Heart right ventricle (tissue), 16 donors: Measurements from ENCODE around the gene AJM1. TPM values are rescaled to one million over a fixed set of nuclear protein-coding genes. Genes with fewer than 3 reads are reported as not detected.

Experiments
- ATAC-seq, 8 donors: fragments of 200-7000 bp; cut with Tn5 transposase; one replicate each; pipeline ENCODE4 v1.9.1; 2020; ENCODE audit warnings: mild to moderate bottlenecking in 8 of 8, moderate library complexity in 8 of 8, moderate number of reproducible peaks in 1 of 8
- DNase-seq, 2 donors: peaks; one replicate each; pipeline ENCODE4 v3.0.0-alpha.2; 2020
- H3K27ac ChIP-seq, 10 donors: fragments of 200-600 bp; sonication (generic) in 2 of 10; one replicate each; pipeline versions ENCODE4 v1.5.0 to v1.8.0; 2020 to 2022; ENCODE audit warnings: mild to moderate bottlenecking in 3 of 10
- H3K27me3 ChIP-seq, 7 donors: fragments of 200-600 bp; one replicate each; pipeline ENCODE4 v1.8.0; 2021 to 2022; ENCODE audit warnings: mild to moderate bottlenecking in 2 of 7
- H3K36me3 ChIP-seq, 9 donors: fragments of 200-600 bp; sonication (generic) in 1 of 9; one replicate each; pipeline versions ENCODE4 v1.5.0 to v1.8.0; 2020 to 2022; ENCODE audit warnings: mild to moderate bottlenecking in 2 of 9
- H3K4me1 ChIP-seq, 9 donors: fragments of 200-600 bp; sonication (generic) in 1 of 9; one replicate each; pipeline versions ENCODE4 v1.5.0 to v1.8.0; 2020 to 2022; ENCODE audit warnings: mild to moderate bottlenecking in 4 of 9
- H3K4me3 ChIP-seq, 10 donors: fragments of 200-600 bp; sonication (generic) in 2 of 10; one replicate each; pipeline versions ENCODE4 v1.5.0 to v1.8.0; 2020 to 2022; ENCODE audit warnings: mild to moderate bottlenecking in 7 of 10, moderate library complexity in 2 of 10
- H3K9me3 ChIP-seq, 11 donors: fragments of 200-600 bp in 10 of 11; sonication (generic) in 2 of 11; one replicate each; pipeline versions ENCODE4 v1.5.0 to v1.8.0; 2013 to 2022; ENCODE audit warnings: mild to moderate bottlenecking in 2 of 11, control low read depth in 1 of 11, moderate library complexity in 1 of 11
- CTCF ChIP-seq, 9 donors: fragments of 200-600 bp; sonication (generic) in 2 of 9; IDR thresholded peaks; one replicate each; pipeline versions ENCODE4 v1.5.0 to v1.8.0; 2021 to 2022; ENCODE audit warnings: antibody characterized with exemption in 9 of 9, mild to moderate bottlenecking in 5 of 9, moderate library complexity in 1 of 9
- WGBS, 2 donors: extraction: QIAGEN DNeasy Blood & Tissue Kit; methylation state at CpG; one replicate each; pipeline ENCODE4 v1.1.7; 2013; ENCODE audit warnings: inconsistent platforms in 1 of 2; 5-methylcytosine and 5-hydroxymethylcytosine counted together
- intact Hi-C, 10 donors: fragments of 100-400 bp; cut with DNase I; formaldehyde crosslinking; loops; one replicate each; pipeline versions ENCODE4 v1.11.1 to v1.14.2; 2022
- polyA plus RNA-seq, 2 donors: library from polyadenylated mRNA; stranded (reverse); fragments of 200-250 nt; gene quantifications; one replicate each; pipeline ENCODE4 v1.2.3, GENCODE V29; 2013
- total RNA-seq, 10 donors: library from RNA; stranded (reverse); fragmentation: NEBNext Ultra II Directional in 3 of 10; extraction: Animal tissue kit (Norgen Biotek cat#: 25700) in 3 of 10; gene quantifications; one replicate each; pipeline versions ENCODE4 v1.2.1 to v1.2.4, GENCODE V29; 2021 to 2023
- donor health status: Arrhythmogenic right ventricular cardiomyopathy.
- donor health status: ischemic (EF 13 %, LVEDD 7.1; RV severe dilation, severe dysfunction).
- donor health status: healthy with polysubstance abuse.
- donor health status: DM: no; HTN: yes; CAD: no.
- donor health status: DM: no; HTN: no; CAD: no.
- donor health status: ischemic (EF 25% LVEDD 6.9; RV normal size, moderate dysfunction).
- donor health status: ischemic (EF 25% LVEDD 5.7; RV mildly dilated, moderate dysfunction).
- donor health status: healthy.
- donor health status: DM: yes; HTN: yes; CAD: no.
- donor health status: Ischemic cardiomyopathy.
- donor health status: ischemic (EF 35%, LVEDD 5.7; RV mildly dilated, moderate dysfunction).
- donor health status: nonischemic (EF 11% LVEDD 7.7; RV severe dilation, severe dysfunction).
- donor health status: DM: yes; HTN: yes; CAD: no.
- donor health status: PGD.
- donor health status: ischemic (EF 29% LVEDD 5.4; RV normal size, mild dysfunction).
- donor health status: nonischemic (EF 23%, LVEDD 6.1; RV moderate dilation, normal function).

The AJM1 gene
- total and polyA plus RNA-seq, 12 donors, result 3.4 to 8.3 (median 5.9) TPM

GRCh38 chr9:136803551-136804508, 38.4 kb upstream of the AJM1 start:
- no peak for TF ChIP-seq CTCF (IDR thresholded peaks at IDR 0.05)
- DNase-seq, result no peak

DNA sequence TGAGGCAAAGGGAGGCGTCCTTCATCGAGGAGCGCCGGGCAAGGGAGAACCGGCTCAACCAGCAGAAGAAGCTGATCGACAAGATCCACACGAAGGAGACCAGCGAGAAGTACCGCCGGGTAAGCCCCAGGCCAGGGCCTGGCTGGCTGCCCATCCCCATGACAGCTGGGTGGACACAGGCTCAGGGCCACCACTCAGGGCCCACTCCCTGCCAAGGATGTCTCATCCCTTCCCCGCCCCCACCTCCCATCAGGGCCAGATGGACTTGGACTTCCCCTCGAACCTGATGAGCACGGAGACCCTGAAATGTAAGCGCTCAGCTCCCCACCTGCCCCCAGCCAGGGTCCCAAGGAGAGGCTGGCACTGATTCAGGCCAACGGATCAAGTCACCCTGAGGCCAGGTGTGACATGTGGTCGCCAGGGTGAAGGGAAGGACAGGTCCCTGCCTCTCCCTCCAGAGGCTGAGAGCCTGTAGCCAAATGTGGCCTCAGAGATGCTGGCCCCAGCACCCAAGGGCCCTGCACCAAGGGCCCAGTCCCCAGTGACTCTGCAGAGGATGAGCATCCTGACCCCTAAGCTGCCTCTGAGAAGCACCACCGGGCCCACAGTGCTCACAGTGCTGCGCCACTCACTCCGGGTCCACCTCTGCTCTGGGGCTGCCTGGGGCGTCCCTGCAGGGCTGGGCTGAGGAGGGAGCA, 37.6 kb upstream of the AJM1 start:
- Histone ChIP-seq H3K4me1 (peaks cover 5 to 48% (median 39%) of the 10 kb centered on the region in 9 donors), H3K36me3 (peaks cover 0 to 4% (median 0%) of the 10 kb centered on the region in 9 donors), H3K9me3 (no peaks in the 10 kb centered on the region), H3K27me3 (peaks cover 0 to 29% (median 20%) of the 10 kb centered on the region in 7 donors), H3K4me3 (no peak overlapping the region), H3K27ac (no peak overlapping the region)
- intact Hi-C loops, result loop anchor here in 2 of 10 donors (5.0 kb wide), 1 partner anchor 38 kb away; the partner anchor contains the start of gene AJM1 (in 2 of the 2)
- DNase-seq (no peak), ATAC-seq (no peak)
- 93 to 96% methylated on average over 20 of the region's 20 CpGs for WGBS, 2 donors
- no peak for TF ChIP-seq CTCF (IDR thresholded peaks at IDR 0.05)

More at GRCh38 chr9:136803551-136804508, 38.4 kb upstream of the AJM1 start:
- H3K4me3 ChIP-seq, result no peak overlapping the region
- no peak overlapping the region for H3K27ac ChIP-seq
- 91 to 97% methylated on average over 22 of the region's 22 CpGs for WGBS, 2 donors
- peaks cover 9 to 48% (median 39%) of the 10 kb centered on the region in 9 donors for H3K4me1 ChIP-seq
- intact Hi-C loops, result no loop called here
- ATAC-seq, result no peak
- H3K9me3 ChIP-seq, result no peaks in the 10 kb centered on the region
- peaks cover 0 to 38% (median 28%) of the 10 kb centered on the region in 7 donors for H3K27me3 ChIP-seq
- H3K36me3 ChIP-seq, result peaks cover 0 to 3% (median 0%) of the 10 kb centered on the region in 9 donors

GRCh38 chr9:136805207-136805740, 37.0 kb upstream of the AJM1 start:
- Histone ChIP-seq H3K4me3 (no peak overlapping the region), H3K27ac (no peak overlapping the region), H3K27me3 (peaks cover 0 to 23% (median 15%) of the 10 kb centered on the region in 7 donors), H3K9me3 (no peaks in the 10 kb centered on the region), H3K36me3 (peaks cover 0 to 10% (median 0%) of the 10 kb centered on the region in 9 donors), H3K4me1 (peaks cover 0 to 48% (median 39%) of the 10 kb centered on the region in 9 donors)
- no peak for TF ChIP-seq CTCF (IDR thresholded peaks at IDR 0.05)
- WGBS, 2 donors, result 90 to 91% methylated on average over 12 of the region's 12 CpGs
- intact Hi-C loops, result loop anchor here in 2 of 10 donors (5.0 kb wide), 1 partner anchor 37 kb away; the partner anchor contains the start of gene AJM1 (in 2 of the 2)
- DNase-seq, result no peak
- ATAC-seq, result no peak

DNA sequence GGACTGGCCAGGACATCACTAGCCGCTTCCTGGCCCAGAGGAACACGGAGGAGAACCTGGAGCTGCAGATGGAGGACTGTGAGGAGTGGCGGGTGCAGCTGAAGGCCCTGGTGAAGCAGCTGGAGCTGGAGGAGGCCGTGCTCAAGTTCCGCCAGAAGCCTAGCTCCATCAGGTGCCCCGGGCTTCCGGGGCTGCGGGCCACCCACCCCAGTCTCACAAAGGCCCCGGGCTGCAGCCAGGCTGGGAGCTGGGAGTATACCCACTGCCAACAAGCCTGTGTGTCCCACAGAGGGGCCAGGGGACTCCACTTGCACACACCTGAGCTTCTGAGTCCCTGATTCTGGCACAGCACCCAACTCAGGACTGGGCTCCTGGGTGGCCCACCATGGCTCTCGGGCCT, 36.2 kb upstream of the AJM1 start:
- Histone ChIP-seq H3K27ac (no peak overlapping the region), H3K4me3 (no peak overlapping the region), H3K27me3 (peaks cover 0 to 15% (median 13%) of the 10 kb centered on the region in 7 donors), H3K4me1 (peaks cover 0 to 48% (median 39%) of the 10 kb centered on the region in 9 donors), H3K9me3 (no peaks in the 10 kb centered on the region), H3K36me3 (peaks cover 0 to 17% (median 0%) of the 10 kb centered on the region in 9 donors)
- intact Hi-C loops, result loop anchor here in 2 of 10 donors (5.0 kb wide), 1 partner anchor 36 kb away; the partner anchor contains the start of gene AJM1 (in 2 of the 2)
- no peak for ATAC-seq
- DNase-seq, result no peak
- 95 to 97% methylated on average over 10 of the region's 10 CpGs for WGBS, 2 donors
- TF ChIP-seq CTCF (IDR thresholded peaks at IDR 0.05), result no peak
